GM23338 (cell line): ENCODE results near the gene SLC19A1. TPM values are rescaled to one million over a fixed set of nuclear protein-coding genes. Genes with fewer than 3 reads are reported as not detected.

ENCODE experiments used
- ATAC-seq: fragments of 200-7000 bp; cut with Tn5 transposase; 3 replicates; pipeline ENCODE4 v1.9.1; 2020
- DNase-seq: peaks from one replicate; pipeline ENCODE4 v3.0.0-alpha.2; 2015; ENCODE audit warnings: low spot score
- H2AFZ ChIP-seq: fragments of 200-600 bp; sonication (generic); 2 replicates; pipeline ENCODE4 v1.8.0; 2016; ENCODE audit warnings: antibody characterized with exemption, mild to moderate bottlenecking, moderate library complexity
- H3F3A ChIP-seq: fragments of 200-600 bp; sonication (generic); replicated peaks from 2 replicates; pipeline ENCODE4 v1.8.0; 2017; ENCODE audit warnings: antibody characterized with exemption, mixed run types, low read depth
- H3K27ac ChIP-seq: fragments of 200-600 bp; sonication (generic); 2 replicates; pipeline ENCODE4 v1.6.1; 2016; ENCODE audit warnings: low read depth
- H3K27me3 ChIP-seq: fragments of 200-600 bp; sonication (generic); 2 replicates; pipeline ENCODE4 v1.8.0; 2016; ENCODE audit warnings: mild to moderate bottlenecking, mixed run types, moderate library complexity; ENCODE audit not compliant: insufficient read depth
- H3K36me3 ChIP-seq: fragments of 200-600 bp; sonication (generic); 2 replicates; pipeline ENCODE4 v1.8.0; 2016; ENCODE audit warnings: mild to moderate bottlenecking; ENCODE audit not compliant: insufficient read depth
- H3K4me1 ChIP-seq: fragments of 200-600 bp; sonication (generic); 2 replicates; pipeline ENCODE4 v1.8.0; 2016; ENCODE audit warnings: mild to moderate bottlenecking, moderate library complexity; ENCODE audit not compliant: insufficient read depth
- H3K4me2 ChIP-seq: fragments of 200-600 bp; sonication (generic); 2 replicates; pipeline ENCODE4 v1.7.1; 2017; ENCODE audit warnings: mixed run types
- H3K4me3 ChIP-seq: fragments of 200-600 bp; sonication (generic); 2 replicates; pipeline ENCODE4 v1.6.1; 2016; ENCODE audit warnings: mixed run types
- H3K79me2 ChIP-seq: fragments of 200-600 bp; sonication (generic); replicated peaks from 2 replicates; pipeline ENCODE4 v1.8.0; 2017; ENCODE audit warnings: mild to moderate bottlenecking; ENCODE audit not compliant: insufficient read depth
- H3K9me2 ChIP-seq: fragments of 200-600 bp; sonication (generic); 2 replicates; pipeline ENCODE4 v1.8.0; 2017; ENCODE audit not compliant: insufficient read depth
- H4K20me1 ChIP-seq: fragments of 200-600 bp; sonication (generic); replicated peaks from 2 replicates; pipeline ENCODE4 v1.8.0; 2017; ENCODE audit warnings: mild to moderate bottlenecking; ENCODE audit not compliant: insufficient read depth
- H3K27ac Mint-ChIP-seq: 2 replicates; pipeline ENCODE4 v1.8.0; 2020; ENCODE audit warnings: inconsistent platforms, mild to moderate bottlenecking, moderate library complexity, mixed read lengths
- H3K27me3 Mint-ChIP-seq: 3 replicates; pipeline ENCODE4 v1.8.0; 2022; ENCODE audit warnings: low read depth, mild to moderate bottlenecking, moderate library complexity, mixed read lengths, inconsistent platforms; ENCODE audit not compliant: insufficient read depth, poor library complexity
- H3K36me3 Mint-ChIP-seq: 3 replicates; pipeline ENCODE4 v1.8.0; 2021; ENCODE audit warnings: low read depth, mild to moderate bottlenecking, inconsistent platforms, moderate library complexity, mixed read lengths
- H3K4me1 Mint-ChIP-seq: 3 replicates; pipeline ENCODE4 v1.8.0; 2020; ENCODE audit warnings: mild to moderate bottlenecking, inconsistent platforms, mixed read lengths
- H3K4me3 Mint-ChIP-seq: 3 replicates; pipeline ENCODE4 v1.8.0; 2021; ENCODE audit warnings: moderate library complexity, mild to moderate bottlenecking, inconsistent platforms, mixed read lengths
- H3K9me3 Mint-ChIP-seq: 3 replicates; pipeline ENCODE4 v1.8.0; 2020; ENCODE audit warnings: moderate library complexity, mild to moderate bottlenecking, inconsistent platforms, mixed read lengths
- CTCF ChIP-seq, 2 experiments: fragments of 200-600 bp in 1 of 2; sonication (generic) in 1 of 2; conservative IDR thresholded peaks; 2 replicates each; pipeline versions ENCODE4 v1.5.1 to v1.6.1; 2016 to 2017; ENCODE audit warnings: antibody characterized with exemption in 2 of 2, low read depth in 2 of 2, mild to moderate bottlenecking in 2 of 2, moderate library complexity in 1 of 2
- EZH2 ChIP-seq: fragments of 200-600 bp; sonication (generic); IDR thresholded peaks from one replicate; pipeline ENCODE4 v1.8.0; 2017; ENCODE audit warnings: antibody characterized with exemption, mild to moderate bottlenecking, low read depth; ENCODE audit not compliant: unreplicated experiment
- POLR2AphosphoS5 ChIP-seq: IDR thresholded peaks from 2 replicates; pipeline ENCODE4 v1.6.1; 2016; ENCODE audit warnings: antibody characterized with exemption, low read depth
- REST ChIP-seq: IDR thresholded peaks from one replicate; pipeline ENCODE4 v1.6.1; 2018; ENCODE audit warnings: antibody characterized with exemption; ENCODE audit not compliant: unreplicated experiment
- STAT1 ChIP-seq: IDR thresholded peaks from one replicate; pipeline ENCODE4 v1.6.1; 2016; ENCODE audit warnings: antibody characterized with exemption; ENCODE audit not compliant: unreplicated experiment
- ZNF114 ChIP-seq: fragments of 250-450 bp; sonication (Bioruptor Pico); IDR thresholded peaks from 2 replicates; pipeline ENCODE4 v1.5.0; 2020; ENCODE audit warnings: mild to moderate bottlenecking, moderate library complexity
- ZNF331 ChIP-seq: fragments of 250-450 bp; sonication (Bioruptor Pico); IDR thresholded peaks from 2 replicates; pipeline ENCODE4 v1.5.0; 2020; ENCODE audit warnings: low read depth, mild to moderate bottlenecking, moderate library complexity
- polyA plus RNA-seq: library from polyadenylated mRNA; unstranded; fragments of >200 nt; fragmentation: Nextera tagmentation; extraction: Ambion mirVana; gene quantifications from 2 replicates; pipeline ENCODE4 v1.2.1, GENCODE V29; 2016
- total RNA-seq: library from RNA; depleted of rRNA; stranded (reverse); fragments of >200 nt; shearing (Covaris generic); gene quantifications from 2 replicates; pipeline ENCODE4 v1.2.3, GENCODE V29; 2014
- TF ChIP-seq, protein P1 (sequence below): IDR thresholded peaks from 2 replicates; pipeline ENCODE4 v1.6.1; 2016; ENCODE audit warnings: antibody characterized with exemption

Gene SLC19A1
- total and polyA plus RNA-seq, 2 experiments from 2014 or later, result 31.2 to 33.0 TPM

- no peak for TF ChIP-seq REST
- TF ChIP-seq ZNF114, result no peak
- TF ChIP-seq ZNF331 (CRISPR knock-in tag), result no peak
- no peak for TF ChIP-seq POLR2AphosphoS5
- TF ChIP-seq, protein P1, sequence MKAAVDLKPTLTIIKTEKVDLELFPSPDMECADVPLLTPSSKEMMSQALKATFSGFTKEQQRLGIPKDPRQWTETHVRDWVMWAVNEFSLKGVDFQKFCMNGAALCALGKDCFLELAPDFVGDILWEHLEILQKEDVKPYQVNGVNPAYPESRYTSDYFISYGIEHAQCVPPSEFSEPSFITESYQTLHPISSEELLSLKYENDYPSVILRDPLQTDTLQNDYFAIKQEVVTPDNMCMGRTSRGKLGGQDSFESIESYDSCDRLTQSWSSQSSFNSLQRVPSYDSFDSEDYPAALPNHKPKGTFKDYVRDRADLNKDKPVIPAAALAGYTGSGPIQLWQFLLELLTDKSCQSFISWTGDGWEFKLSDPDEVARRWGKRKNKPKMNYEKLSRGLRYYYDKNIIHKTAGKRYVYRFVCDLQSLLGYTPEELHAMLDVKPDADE, result no peak
- TF ChIP-seq EZH2, result no peak
- TF ChIP-seq CTCF (conservative IDR thresholded peaks at IDR 0.05; ENCODE audit: low read depth in 2 of 2), result no peak
- TF ChIP-seq STAT1, result no peak
Measured at GRCh38 chr21:45514311-45515021, 27.8 kb downstream of the SLC19A1 start (continued).

- Histone ChIP-seq H3K4me1 (no peaks in the 10 kb centered on the region), H3K4me2 (no peak overlapping the region), H2AFZ (no peak overlapping the region), H4K20me1 (no peaks in the 10 kb centered on the region; the same call in 1 of the 2 replicates), H3K9me2 (no peaks in the 10 kb centered on the region), H3F3A (peaks cover 15% of the 10 kb centered on the region), H3K79me2 (peaks cover 4% of the 10 kb centered on the region; the same call in 1 of the 2 replicates), H3K4me3 (no peak overlapping the region), H3K36me3 (peaks cover 11% of the 10 kb centered on the region), H3K27ac (0 out of 2 replicates have a peak overlapping the region, but pooled peaks have one; percentile 19), H3K27me3 (no peaks in the 10 kb centered on the region)
- no peak for TF ChIP-seq STAT1
- no peak for TF ChIP-seq CTCF (conservative IDR thresholded peaks at IDR 0.05; ENCODE audit: low read depth in 2 of 2)
- no peak overlapping the region for H3K4me3 Mint-ChIP-seq
- H3K27ac Mint-ChIP-seq, result no peak overlapping the region
- H3K9me3 Mint-ChIP-seq, result peaks cover 17% of the 10 kb centered on the region
- peaks cover 42% of the 10 kb centered on the region for H3K36me3 Mint-ChIP-seq
- ATAC-seq (no peak), DNase-seq (no peak)
- peaks cover 13% of the 10 kb centered on the region for H3K27me3 Mint-ChIP-seq
- peaks cover under 1% of the 10 kb centered on the region; the same call in 1 of the 3 replicates for H3K4me1 Mint-ChIP-seq
Measured at GRCh38 chr21:45513741-45514310, 28.4 kb downstream of the SLC19A1 start.
